ENCODE results near the gene PCMT1.
"Not testable (repeated sequence)": the region's sequence is repeated elsewhere in the genome, so short reads cannot be mapped to it uniquely, and the experiment has no call there.

PCMT1 gene

GRCh38 chr6:149831308-149831820 lies 81.8 kb downstream of the PCMT1 start:
- FAIRE-seq = no peak
- TF ChIP-seq POLR2AphosphoS5 (IDR thresholded peaks at IDR 0.05; ENCODE audit: low read depth, low read length) (no peak), POLR2A (IDR thresholded peaks at IDR 0.05; ENCODE audit: low read depth, low read length) (no peak), TAF1 (IDR thresholded peaks at IDR 0.05; ENCODE audit: borderline replicate concordance, low read depth, low read length) (no peak)
- no peak for DNase-seq (ENCODE audit: insufficient read length)

DNA sequence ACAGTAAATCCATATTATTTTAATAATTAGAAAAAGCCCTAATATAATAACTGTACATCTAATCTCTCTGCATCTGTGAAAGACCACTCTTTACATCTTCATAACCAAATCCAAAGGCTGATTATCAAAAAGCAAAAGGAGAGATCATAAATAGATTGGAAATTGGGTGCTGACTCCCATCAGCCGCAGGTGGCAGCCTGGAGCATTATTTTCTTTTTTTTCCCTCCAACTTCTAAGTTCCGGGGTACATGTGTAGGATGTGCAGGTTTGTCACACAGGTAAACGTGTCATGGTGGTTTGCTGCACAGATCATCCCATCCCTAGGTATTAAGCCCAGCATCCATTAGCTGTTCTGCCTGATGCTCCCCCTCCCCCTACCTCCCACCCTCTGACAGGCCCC lies 84.1 kb downstream of the PCMT1 start:
- DNase-seq (ENCODE audit: insufficient read length) (no peak), FAIRE-seq (no peak)
- TF ChIP-seq POLR2AphosphoS5 (IDR thresholded peaks at IDR 0.05; ENCODE audit: low read depth, low read length) (no peak), TAF1 (IDR thresholded peaks at IDR 0.05; ENCODE audit: borderline replicate concordance, low read depth, low read length) (no peak), POLR2A (IDR thresholded peaks at IDR 0.05; ENCODE audit: low read depth, low read length) (no peak)

GRCh38 chr6:149834513-149835481 lies 85.3 kb downstream of the PCMT1 start:
- FAIRE-seq (peak; percentile 70), DNase-seq (ENCODE audit: insufficient read length) (no peak)
- no peak for TF ChIP-seq TAF1 (IDR thresholded peaks at IDR 0.05; ENCODE audit: borderline replicate concordance, low read depth, low read length)
- TF ChIP-seq POLR2AphosphoS5 (IDR thresholded peaks at IDR 0.05; ENCODE audit: low read depth, low read length) = no peak
- no peak for TF ChIP-seq POLR2A (IDR thresholded peaks at IDR 0.05; ENCODE audit: low read depth, low read length)

DNA sequence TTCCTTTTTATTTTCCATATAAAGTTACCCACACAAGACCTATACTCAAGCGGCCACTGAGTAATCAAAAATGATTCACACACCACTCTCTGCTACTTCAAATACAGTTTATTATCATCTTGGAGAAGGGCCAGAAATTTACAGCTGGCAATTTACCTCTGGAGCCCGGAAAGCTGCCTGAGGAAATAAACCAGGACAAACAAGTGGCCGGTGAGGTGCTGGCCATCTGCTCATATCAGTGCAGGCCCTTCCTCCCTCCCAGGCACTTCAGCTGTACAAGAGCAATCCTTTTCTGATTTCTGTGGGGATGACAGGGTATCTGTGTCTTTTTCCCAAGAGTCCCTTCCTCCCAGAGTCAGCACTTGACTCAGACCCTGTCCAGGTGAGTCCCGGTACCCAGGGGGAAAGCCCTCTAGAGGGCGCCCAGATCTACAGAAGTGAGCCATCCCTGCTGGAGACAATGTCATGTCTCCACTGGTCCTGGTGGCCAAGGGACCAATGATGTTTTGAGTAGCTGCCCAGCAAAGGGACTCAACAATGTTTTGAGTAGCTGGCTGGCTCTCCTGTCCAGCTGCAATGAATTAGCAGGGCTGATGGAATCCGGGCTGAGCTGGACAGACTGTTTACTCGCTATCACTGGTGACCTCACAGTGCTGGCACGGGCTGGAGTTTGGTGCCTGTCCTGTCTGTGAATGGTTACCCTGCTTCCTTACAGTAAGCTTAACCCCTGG lies 91.0 kb downstream of the PCMT1 start:
- FAIRE-seq (no peak), DNase-seq (ENCODE audit: insufficient read length) (peak; percentile 37)
- TF ChIP-seq POLR2AphosphoS5 (IDR thresholded peaks at IDR 0.05; ENCODE audit: low read depth, low read length) (no peak), POLR2A (IDR thresholded peaks at IDR 0.05; ENCODE audit: low read depth, low read length) (no peak), TAF1 (IDR thresholded peaks at IDR 0.05; ENCODE audit: borderline replicate concordance, low read depth, low read length) (no peak)

GRCh38 chr6:149842331-149842730 lies 92.8 kb downstream of the PCMT1 start:
- DNase-seq (ENCODE audit: insufficient read length) (no peak), FAIRE-seq (no peak)
- no peak for TF ChIP-seq POLR2AphosphoS5 (IDR thresholded peaks at IDR 0.05; ENCODE audit: low read depth, low read length)

- DNase-seq (ENCODE audit: insufficient read length) = no peak
- TF ChIP-seq POLR2AphosphoS5 (IDR thresholded peaks at IDR 0.05; ENCODE audit: low read depth, low read length) (no peak), TAF1 (IDR thresholded peaks at IDR 0.05; ENCODE audit: borderline replicate concordance, low read depth, low read length) (no peak), POLR2A (IDR thresholded peaks at IDR 0.05; ENCODE audit: low read depth, low read length) (no peak)
- FAIRE-seq = no peak
Measured at GRCh38 chr6:149843051-149843633, 93.6 kb downstream of the PCMT1 start.

GRCh38 chr6:149844036-149844435 lies 94.5 kb downstream of the PCMT1 start:
- not testable (repeated sequence) for DNase-seq (ENCODE audit: insufficient read length); FAIRE-seq

DNA sequence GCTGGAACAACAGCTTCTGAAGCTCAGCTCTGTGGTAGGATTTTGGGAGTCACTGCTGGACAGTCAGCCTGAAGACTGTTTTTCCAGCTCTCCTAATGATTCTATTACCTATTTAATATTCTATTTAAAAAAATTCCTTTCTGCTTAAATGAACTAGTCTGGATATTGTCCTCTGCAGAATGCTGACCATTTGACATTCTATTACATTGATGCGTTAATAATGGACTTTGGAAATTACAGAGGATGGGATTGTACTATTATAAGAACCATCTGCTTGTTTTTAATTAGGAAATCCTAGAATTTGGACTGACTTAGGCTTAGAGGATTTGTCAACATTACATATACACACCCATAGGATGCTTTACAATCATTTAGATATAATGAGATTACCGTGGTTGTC lies 94.9 kb downstream of the PCMT1 start:
- TF ChIP-seq POLR2A (IDR thresholded peaks at IDR 0.05; ENCODE audit: low read depth, low read length) (no peak), TAF1 (IDR thresholded peaks at IDR 0.05; ENCODE audit: borderline replicate concordance, low read depth, low read length) (no peak), POLR2AphosphoS5 (IDR thresholded peaks at IDR 0.05; ENCODE audit: low read depth, low read length) (no peak)
- DNase-seq (ENCODE audit: insufficient read length) (no peak), FAIRE-seq (no peak)

- TF ChIP-seq POLR2A (IDR thresholded peaks at IDR 0.05; ENCODE audit: low read depth, low read length) (no peak), POLR2AphosphoS5 (IDR thresholded peaks at IDR 0.05; ENCODE audit: low read depth, low read length) (no peak), TAF1 (IDR thresholded peaks at IDR 0.05; ENCODE audit: borderline replicate concordance, low read depth, low read length) (no peak)
- DNase-seq (ENCODE audit: insufficient read length) = no peak
- FAIRE-seq = no peak
Measured at GRCh38 chr6:149845549-149845948, 96.0 kb downstream of the PCMT1 start.

GRCh38 chr6:149846321-149846720 lies 96.8 kb downstream of the PCMT1 start:
- DNase-seq (ENCODE audit: insufficient read length) = no peak
- FAIRE-seq = no peak
- TF ChIP-seq POLR2AphosphoS5 (IDR thresholded peaks at IDR 0.05; ENCODE audit: low read depth, low read length) (no peak), TAF1 (IDR thresholded peaks at IDR 0.05; ENCODE audit: borderline replicate concordance, low read depth, low read length) (no peak), POLR2A (IDR thresholded peaks at IDR 0.05; ENCODE audit: low read depth, low read length) (no peak)

DNA sequence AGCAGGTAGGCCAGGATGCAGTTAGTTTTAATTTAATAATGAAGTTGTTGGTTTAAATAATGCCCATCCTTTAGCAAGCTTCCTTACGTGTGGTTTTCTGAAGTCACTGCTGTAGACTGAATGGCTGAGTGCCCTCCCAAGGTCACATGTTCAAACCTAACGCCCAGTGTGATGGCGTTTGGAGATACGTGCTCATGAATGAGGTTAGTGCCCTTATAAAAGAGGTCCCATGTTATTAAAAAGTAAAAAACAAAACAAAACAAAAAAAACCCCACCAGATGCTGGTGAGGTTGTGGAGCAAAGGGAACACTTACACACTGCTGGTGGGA lies 98.4 kb downstream of the PCMT1 start:
- no peak for FAIRE-seq
- DNase-seq (ENCODE audit: insufficient read length) = no peak
- TF ChIP-seq POLR2AphosphoS5 (IDR thresholded peaks at IDR 0.05; ENCODE audit: low read depth, low read length) (no peak), TAF1 (IDR thresholded peaks at IDR 0.05; ENCODE audit: borderline replicate concordance, low read depth, low read length) (no peak), POLR2A (IDR thresholded peaks at IDR 0.05; ENCODE audit: low read depth, low read length) (no peak)

DNA sequence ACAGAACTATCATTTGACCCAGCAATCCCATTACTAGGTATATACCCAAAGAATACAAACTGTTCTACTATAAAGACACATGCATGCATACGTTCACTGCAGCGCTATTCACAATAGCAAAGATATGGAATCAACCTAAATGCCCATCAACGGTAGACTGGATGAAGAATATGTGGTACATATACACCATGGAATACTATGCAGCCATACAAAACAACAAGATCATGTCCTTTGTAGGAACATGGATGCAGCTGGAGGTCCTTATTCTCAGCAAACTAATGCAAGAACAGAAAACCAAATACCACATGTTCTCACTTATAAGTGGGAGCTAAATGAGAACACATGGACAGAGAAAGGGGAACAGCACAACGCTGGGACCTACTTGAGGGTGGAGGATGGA lies 98.8 kb downstream of the PCMT1 start:
- DNase-seq (ENCODE audit: insufficient read length); FAIRE-seq: not testable (repeated sequence)

All from GM12892 (cell line).